HUES64 (cell line): ENCODE results near the gene TMEM217.
"Not testable (repeated sequence)": the region's sequence is repeated elsewhere in the genome, so short reads cannot be mapped to it uniquely, and the experiment has no call there.

Source experiments
- H3K27ac ChIP-seq: 2 replicates; pipeline ENCODE4 v1.7.0; 2013; ENCODE audit warnings: low read depth, low read length, inconsistent platforms
- H3K27me3 ChIP-seq: 2 replicates; pipeline ENCODE4 v1.6.1; 2013; ENCODE audit warnings: mild to moderate bottlenecking, low read length; ENCODE audit not compliant: insufficient read depth
- H3K36me3 ChIP-seq: 2 replicates; pipeline ENCODE4 v1.6.1; 2013; ENCODE audit warnings: mild to moderate bottlenecking, low read length; ENCODE audit not compliant: insufficient read depth
- H3K4me1 ChIP-seq: 2 replicates; pipeline ENCODE4 v1.6.1; 2013; ENCODE audit warnings: mild to moderate bottlenecking, low read length, moderate library complexity; ENCODE audit not compliant: insufficient read depth
- H3K4me3 ChIP-seq: 2 replicates; pipeline ENCODE4 v1.5.1; 2013; ENCODE audit warnings: mild to moderate bottlenecking, low read length, moderate library complexity
- H3K9ac ChIP-seq: 2 replicates; pipeline ENCODE4 v1.6.1; 2013; ENCODE audit warnings: mild to moderate bottlenecking, low read depth, low read length
- H3K9me3 ChIP-seq: 2 replicates; pipeline ENCODE4 v1.6.1; 2013; ENCODE audit warnings: low read depth, low read length; ENCODE audit not compliant: insufficient read depth
- WGBS: fragments of 150-250, 120-280 bp; methylation state at CpG from one replicate; pipeline ENCODE4 v1.1.7; 2013; ENCODE audit warnings: missing lambda C conversion rate; 5-methylcytosine and 5-hydroxymethylcytosine counted together

Gene TMEM217

GRCh38 chr6:37297637-37298036 lies 39.7 kb upstream of the TMEM217 start:
- not testable (repeated sequence) for H3K4me3 ChIP-seq, H3K9me3 ChIP-seq, H3K27ac ChIP-seq, H3K27me3 ChIP-seq, H3K4me1 ChIP-seq, H3K9ac ChIP-seq
- peaks cover 52% of the 10 kb centered on the region for H3K36me3 ChIP-seq

- peaks cover 78% of the 10 kb centered on the region for H3K36me3 ChIP-seq
- no peak overlapping the region for H3K27ac ChIP-seq
- no peaks in the 10 kb centered on the region for H3K9me3 ChIP-seq
These were observed 35.5 kb upstream of the TMEM217 start for GRCh38 chr6:37293426-37293825.

GRCh38 chr6:37289931-37290330 lies 32.0 kb upstream of the TMEM217 start:
- no peak overlapping the region for H3K4me3 ChIP-seq
- no peaks in the 10 kb centered on the region for H3K9me3 ChIP-seq
- 93% methylated on average over 3 of the region's 3 CpGs for WGBS
- H3K27me3 ChIP-seq = no peaks in the 10 kb centered on the region
- no peaks in the 10 kb centered on the region for H3K4me1 ChIP-seq
- H3K27ac ChIP-seq = no peak overlapping the region
- peaks cover 83% of the 10 kb centered on the region for H3K36me3 ChIP-seq
- no peak overlapping the region for H3K9ac ChIP-seq

More at GRCh38 chr6:37293426-37293825, 35.5 kb upstream of the TMEM217 start:
- Histone ChIP-seq H3K4me3 (no peak overlapping the region), H3K27me3 (no peaks in the 10 kb centered on the region), H3K4me1 (no peaks in the 10 kb centered on the region), H3K9ac (no peak overlapping the region)

- no peaks in the 10 kb centered on the region for H3K9me3 ChIP-seq
- 93% methylated on average over 2 of the region's 2 CpGs for WGBS
- H3K4me3 ChIP-seq = no peak overlapping the region
- H3K36me3 ChIP-seq = peaks cover 83% of the 10 kb centered on the region
- H3K27ac ChIP-seq = no peak overlapping the region
- H3K27me3 ChIP-seq = no peaks in the 10 kb centered on the region
- no peaks in the 10 kb centered on the region for H3K4me1 ChIP-seq
- no peak overlapping the region for H3K9ac ChIP-seq
These were observed 30.3 kb upstream of the TMEM217 start for GRCh38 chr6:37288247-37288646.

- 100% methylated on average over 2 of the region's 2 CpGs for WGBS
These were observed 29.7 kb upstream of the TMEM217 start for GRCh38 chr6:37287519-37288157.

GRCh38 chr6:37285861-37286311 lies 27.9 kb upstream of the TMEM217 start:
- no peaks in the 10 kb centered on the region for H3K4me1 ChIP-seq
- no peaks in the 10 kb centered on the region for H3K9me3 ChIP-seq
- H3K4me3 ChIP-seq = no peak overlapping the region
- 95% methylated on average over 4 of the region's 4 CpGs for WGBS
- no peaks in the 10 kb centered on the region for H3K27me3 ChIP-seq
- H3K9ac ChIP-seq = no peak overlapping the region
- no peak overlapping the region for H3K27ac ChIP-seq
- H3K36me3 ChIP-seq = peaks cover 82% of the 10 kb centered on the region

More at GRCh38 chr6:37287519-37288157, 29.7 kb upstream of the TMEM217 start:
- Histone ChIP-seq H3K4me3 (no peak overlapping the region), H3K4me1 (no peaks in the 10 kb centered on the region), H3K9me3 (no peaks in the 10 kb centered on the region), H3K27me3 (no peaks in the 10 kb centered on the region), H3K27ac (no peak overlapping the region), H3K36me3 (peaks cover 86% of the 10 kb centered on the region), H3K9ac (no peak overlapping the region)

- H3K4me3 ChIP-seq = no peak overlapping the region
- H3K9me3 ChIP-seq = no peaks in the 10 kb centered on the region
- H3K27ac ChIP-seq = no peak overlapping the region
- WGBS = 95% methylated on average over 4 of the region's 4 CpGs
- no peaks in the 10 kb centered on the region for H3K27me3 ChIP-seq
- H3K36me3 ChIP-seq = peaks cover 83% of the 10 kb centered on the region
- no peak overlapping the region for H3K9ac ChIP-seq
- H3K4me1 ChIP-seq = no peaks in the 10 kb centered on the region
These were observed 26.8 kb upstream of the TMEM217 start for GRCh38 chr6:37284781-37285180.

- no peaks in the 10 kb centered on the region for H3K27me3 ChIP-seq
- H3K9ac ChIP-seq = no peak overlapping the region
- no peaks in the 10 kb centered on the region for H3K4me1 ChIP-seq
- H3K27ac ChIP-seq = no peak overlapping the region
- WGBS = 93% methylated on average over 3 of the region's 3 CpGs
- H3K9me3 ChIP-seq = no peaks in the 10 kb centered on the region
- peaks cover 86% of the 10 kb centered on the region for H3K36me3 ChIP-seq
- no peak overlapping the region for H3K4me3 ChIP-seq
These were observed 25.8 kb upstream of the TMEM217 start for GRCh38 chr6:37283671-37284151.

- Histone ChIP-seq H3K4me3 (no peak overlapping the region), H3K9me3 (no peaks in the 10 kb centered on the region), H3K36me3 (peaks cover 82% of the 10 kb centered on the region), H3K9ac (no peak overlapping the region), H3K27me3 (no peaks in the 10 kb centered on the region), H3K4me1 (no peaks in the 10 kb centered on the region), H3K27ac (no peak overlapping the region)
- WGBS = 60% methylated on average over 3 of the region's 3 CpGs
These were observed 25.3 kb upstream of the TMEM217 start for GRCh38 chr6:37283268-37283667.

- 93% methylated on average over 2 of the region's 2 CpGs for WGBS
- peaks cover 74% of the 10 kb centered on the region for H3K36me3 ChIP-seq
These were observed 24.4 kb upstream of the TMEM217 start for GRCh38 chr6:37282371-37282770.

GRCh38 chr6:37280162-37280887 lies 22.4 kb upstream of the TMEM217 start:
- Histone ChIP-seq H3K27ac (no peak overlapping the region), H3K9ac (no peak overlapping the region), H3K36me3 (peaks cover 60% of the 10 kb centered on the region), H3K9me3 (no peaks in the 10 kb centered on the region), H3K4me3 (no peak overlapping the region), H3K27me3 (no peaks in the 10 kb centered on the region), H3K4me1 (no peaks in the 10 kb centered on the region)
- 92% methylated on average over 8 of the region's 8 CpGs for WGBS

More at GRCh38 chr6:37282371-37282770, 24.4 kb upstream of the TMEM217 start:
- H3K4me3 ChIP-seq = no peak overlapping the region
- no peak overlapping the region for H3K27ac ChIP-seq
- H3K9ac ChIP-seq = no peak overlapping the region
- no peaks in the 10 kb centered on the region for H3K9me3 ChIP-seq
- no peaks in the 10 kb centered on the region for H3K4me1 ChIP-seq
- no peaks in the 10 kb centered on the region for H3K27me3 ChIP-seq
